HepG2 (cell line): ENCODE results near the gene STX8. TPM values are rescaled to one million over a fixed set of nuclear protein-coding genes. Genes with fewer than 3 reads are reported as not detected.

Experiments
- ATAC-seq: fragments of 200-7000 bp; cut with Tn5 transposase; 3 replicates; pipeline ENCODE4 v1.9.1; 2020; ENCODE audit warnings: mild to moderate bottlenecking, moderate library complexity
- BruUV-seq: library from RNA; stranded (reverse); fragments of 400-500 nt; replicated peaks from 2 replicates; lab custom pipeline; 2021; lab: Mats Ljungman, UMichigan
- CTCF ChIA-PET: fragments of 300-600 bp; formaldehyde crosslinking; extraction: SDS; loops from one replicate; lab custom pipeline; 2021; ENCODE audit warnings: low total read pairs, inconsistent platforms, low intra/inter-chr PET ratio; lab: Yijun Ruan, JAX
- POLR2A ChIA-PET: fragments of 350-600 bp; sonication (Branson Sonifier 250); formaldehyde crosslinking; loops from one replicate; lab custom pipeline; 2020; ENCODE audit warnings: antibody characterized with exemption, inconsistent platforms; lab: Yijun Ruan, JAX
- DNase-seq: peaks from one replicate; pipeline ENCODE4 v3.0.0-alpha.2; 2015; ENCODE audit warnings: low spot score
- FAIRE-seq: peaks from 3 replicates; lab custom pipeline; 2011; peaks lifted over from hg19 to GRCh38; lab: Jason Lieb, UNC
- H2AFZ ChIP-seq: one replicate; pipeline ENCODE4 v1.6.1; 2011; ENCODE audit warnings: low read length, inconsistent platforms
- H3K27ac ChIP-seq: fragments of 300-600 bp; 3 replicates; pipeline ENCODE4 v1.8.0; 2011; ENCODE audit warnings: mixed run types, mild to moderate bottlenecking, mixed read lengths, low read length, inconsistent platforms; ENCODE audit not compliant: insufficient read depth; ENCODE audit errors: extremely low read length
- H3K27me3 ChIP-seq, 2 experiments: fragments of 200-600 bp in 1 of 2; 2 replicates in 1 of 2; 3 replicates in 1 of 2; pipeline versions ENCODE4 v1.6.0 to v1.8.0; 2011; ENCODE audit warnings: low read length in 2 of 2, mild to moderate bottlenecking in 2 of 2, moderate library complexity in 2 of 2, inconsistent platforms in 1 of 2; ENCODE audit not compliant: insufficient read depth in 2 of 2, control insufficient read depth in 1 of 2
- H3K36me3 ChIP-seq, 2 experiments: fragments of 200-600 bp in 1 of 2; replicated peaks in 1 of 2; 2 replicates in 1 of 2; 3 replicates in 1 of 2; pipeline versions ENCODE4 v1.5.1 to v1.8.0; 2011; ENCODE audit warnings: low read length in 2 of 2, inconsistent platforms in 1 of 2; ENCODE audit not compliant: insufficient read depth in 2 of 2, control insufficient read depth in 1 of 2
- H3K4me1 ChIP-seq: 2 replicates; pipeline ENCODE4 v1.5.1; 2012; ENCODE audit warnings: low read length, inconsistent platforms; ENCODE audit not compliant: insufficient read depth
- H3K4me2 ChIP-seq: 2 replicates; pipeline ENCODE4 v1.6.0; 2011; ENCODE audit warnings: low read depth, low read length, inconsistent platforms
- H3K4me3 ChIP-seq, 3 experiments: fragments of 200-600 bp in 1 of 3; sonication (generic), shearing (Covaris generic) in 1 of 3; replicated peaks in 1 of 3; 2 replicates each; pipeline ENCODE4 v1.5.1; 2011 to 2016; ENCODE audit warnings: low read length in 3 of 3, inconsistent platforms in 2 of 3, low read depth in 2 of 3, mild to moderate bottlenecking in 2 of 3, control low read depth in 1 of 3, mixed read lengths in 1 of 3; ENCODE audit not compliant: insufficient read depth in 1 of 3
- H3K79me2 ChIP-seq: one replicate; pipeline ENCODE4 v1.6.1; 2011; ENCODE audit warnings: low read length, inconsistent platforms; ENCODE audit not compliant: insufficient read depth
- H3K9ac ChIP-seq: 2 replicates; pipeline ENCODE4 v1.6.0; 2011; ENCODE audit warnings: mild to moderate bottlenecking, low read depth, low read length, inconsistent platforms; ENCODE audit not compliant: insufficient read depth
- H3K9me3 ChIP-seq: 2 replicates; pipeline ENCODE4 v1.5.1; 2012; ENCODE audit warnings: mild to moderate bottlenecking, low read length
- H4K20me1 ChIP-seq: 2 replicates; pipeline ENCODE4 v1.6.0; 2011; ENCODE audit warnings: inconsistent platforms, mild to moderate bottlenecking, low read length, moderate library complexity; ENCODE audit not compliant: insufficient read depth
- BRD4 ChIP-seq: sonication (generic); formaldehyde crosslinking; IDR thresholded peaks from 2 replicates; pipeline ENCODE4 v1.4.0; 2020; ENCODE audit warnings: missing genetic modification reagents
- GABPA ChIP-seq, 2 experiments: IDR thresholded peaks; 2 replicates each; pipeline ENCODE4 v1.6.1; 2011 to 2016; ENCODE audit warnings: low read depth in 2 of 2, low read length in 1 of 2, missing biosample characterization in 1 of 2, missing genetic modification characterization in 1 of 2
- MAX ChIP-seq: IDR thresholded peaks from 2 replicates; pipeline ENCODE4 v1.6.1; 2012; ENCODE audit warnings: inconsistent platforms
- MEF2D ChIP-seq: sonication (generic); formaldehyde crosslinking; IDR thresholded peaks from 2 replicates; pipeline ENCODE4 v1.5.1; 2020; ENCODE audit warnings: mild to moderate bottlenecking, missing genetic modification reagents
- NFE2L1 ChIP-seq: sonication (generic); formaldehyde crosslinking; IDR thresholded peaks from 2 replicates; pipeline ENCODE4 v1.4.0; 2020; ENCODE audit warnings: missing genetic modification reagents, mild to moderate bottlenecking, borderline replicate concordance
- SMAD1 ChIP-seq: sonication (generic); formaldehyde crosslinking; IDR thresholded peaks from 2 replicates; pipeline ENCODE4 v1.4.0; 2020; ENCODE audit warnings: missing genetic modification reagents, low read depth, mild to moderate bottlenecking, borderline replicate concordance
- SOX6 ChIP-seq, 2 experiments: fragments of 450-650 bp in 1 of 2; sonication (generic) in 1 of 2; formaldehyde crosslinking in 1 of 2; IDR thresholded peaks; 2 replicates each; pipeline versions ENCODE4 v1.4.0 to v1.6.1; 2017 to 2020; ENCODE audit warnings: antibody characterized with exemption in 1 of 2, mild to moderate bottlenecking in 1 of 2, missing genetic modification reagents in 1 of 2
- SYNCRIP ChIP-seq: fragments of 200-400 bp; formaldehyde crosslinking; IDR thresholded peaks from 2 replicates; pipeline ENCODE4 v1.6.1; 2018; ENCODE audit warnings: mild to moderate bottlenecking, low read depth, low read length; ENCODE audit not compliant: insufficient read depth
- ZFAT ChIP-seq: sonication (generic); formaldehyde crosslinking; conservative IDR thresholded peaks from 2 replicates; pipeline ENCODE4 v1.8.1; 2023; ENCODE audit warnings: missing genetic modification reagents, inconsistent platforms
- ZNF101 ChIP-seq: sonication (generic); formaldehyde crosslinking; IDR thresholded peaks from 2 replicates; pipeline ENCODE4 v1.4.0; 2020; ENCODE audit warnings: mild to moderate bottlenecking, low read depth, missing genetic modification reagents, borderline replicate concordance
- ZNF12 ChIP-seq: sonication (generic); formaldehyde crosslinking; IDR thresholded peaks from 2 replicates; pipeline ENCODE4 v1.5.0; 2020; ENCODE audit warnings: missing genetic modification reagents
- ZNF660 ChIP-seq: sonication (generic); formaldehyde crosslinking; IDR thresholded peaks from 2 replicates; pipeline ENCODE4 v1.5.1; 2020; ENCODE audit warnings: mild to moderate bottlenecking, low read depth, missing genetic modification reagents, borderline replicate concordance
- ZNF670 ChIP-seq: sonication (generic); formaldehyde crosslinking; IDR thresholded peaks from 2 replicates; pipeline ENCODE4 v1.8.0; 2022; ENCODE audit warnings: mild to moderate bottlenecking, missing genetic modification reagents, borderline replicate concordance
- ZSCAN25 ChIP-seq: sonication (generic); formaldehyde crosslinking; IDR thresholded peaks from 2 replicates; pipeline ENCODE4 v1.8.0; 2022; ENCODE audit warnings: mild to moderate bottlenecking, missing genetic modification reagents
- WGBS: methylation state at CpG from one replicate; pipeline ENCODE4 v1.1.6; 2017; ENCODE audit warnings: low lambda C conversion rate; 5-methylcytosine and 5-hydroxymethylcytosine counted together
- in situ Hi-C: cut with HindIII; loops from 2 replicates; pipeline ENCODE4 v1.10.0; 2017; ENCODE audit warnings: low pct_unique_long_range_greater_than_20kb; ENCODE audit not compliant: extremely low pct_ligation_motif_present
- intact Hi-C: fragments of 100-400 bp; cut with micrococcal nuclease; formaldehyde crosslinking; loops from one replicate; pipeline ENCODE4 v1.10.0; 2022; ENCODE audit not compliant: unreplicated experiment
- polyA plus RNA-seq, 8 experiments: library from polyadenylated mRNA; depleted of rRNA in 3 of 8; stranded (reverse) in 7 of 8; unstranded in 1 of 8; fragments of >200 nt; fragmentation: Illumina TruSeq in 4 of 8; extraction: Trizol in 4 of 8; gene quantifications; 2 replicates each; pipeline versions ENCODE4 v1.2.1 to v1.2.3, GENCODE V29; 2011 to 2016; ENCODE audit warnings: low read depth in 4 of 8, missing spikeins in 1 of 8, mixed read lengths in 1 of 8; ENCODE audit not compliant: insufficient read depth in 1 of 8
- total RNA-seq, 5 experiments: library from RNA; depleted of rRNA; stranded (reverse); fragments of >200 nt; fragmentation: Illumina TruSeq; extraction: Trizol; gene quantifications; 2 replicates each; pipeline ENCODE4 v1.2.3, GENCODE V29; 2016; ENCODE audit warnings: low read depth in 1 of 5
- TF ChIP-seq, protein P1 (sequence below): sonication (generic); formaldehyde crosslinking; IDR thresholded peaks from 2 replicates; pipeline ENCODE4 v1.4.0; 2020; ENCODE audit warnings: missing genetic modification reagents

The STX8 gene
- total and polyA plus RNA-seq, 2 of the 13 experiments (the other 11 are each of a cell fraction or from before 2014, with no cell fraction given): 36.4 to 53.6 TPM

- ATAC-seq (no peak), DNase-seq (no peak), FAIRE-seq (no peak)
- no peak overlapping the region for H3K4me2 ChIP-seq
- H3K79me2 ChIP-seq: no peaks in the 10 kb centered on the region
- H3K27ac ChIP-seq: no peak overlapping the region
- no peaks in the 10 kb centered on the region for H3K27me3 ChIP-seq
- ChIA-PET CTCF (no interaction called here), POLR2A (no interaction called here)
- H3K4me3 ChIP-seq: no peak overlapping the region
- intact Hi-C loops (no loop called here), in situ Hi-C loops (loop anchor here (25.0 kb wide), 1 partner anchor 300 kb away; no protein-coding TSS in a partner anchor)
- no peak overlapping the region for H3K9ac ChIP-seq
- no peaks in the 10 kb centered on the region for H4K20me1 ChIP-seq
- TF ChIP-seq SMAD1 (no peak), BRD4 (CRISPR knock-in tag) (no peak), NFE2L1 (CRISPR knock-in tag) (no peak), ZNF670 (CRISPR knock-in tag) (no peak), SOX6 (IDR thresholded peaks at IDR 0.05) (no peak), SOX6 (CRISPR knock-in tag; IDR thresholded peaks at IDR 0.05) (no peak), ZNF101 (CRISPR knock-in tag) (no peak), MEF2D (CRISPR knock-in tag) (no peak)
- no peaks in the 10 kb centered on the region for H3K36me3 ChIP-seq
- BruUV-seq: no TSS peak
- H3K9me3 ChIP-seq: no peaks in the 10 kb centered on the region
- 86% methylated on average over 2 of the region's 2 CpGs for WGBS
- no peak overlapping the region for H2AFZ ChIP-seq
- no peaks in the 10 kb centered on the region for H3K4me1 ChIP-seq
These were observed 288.3 kb downstream of the STX8 start for GRCh38 chr17:9287306-9287705.

- ATAC-seq (no peak), FAIRE-seq (no peak), DNase-seq (no peak)
- Histone ChIP-seq H3K9me3 (no peaks in the 10 kb centered on the region), H3K4me2 (no peak overlapping the region), H3K27me3 (no peaks in the 10 kb centered on the region), H3K79me2 (no peaks in the 10 kb centered on the region), H2AFZ (no peak overlapping the region), H3K9ac (no peak overlapping the region), H4K20me1 (no peaks in the 10 kb centered on the region), H3K4me3 (no peak overlapping the region), H3K36me3 (no peaks in the 10 kb centered on the region), H3K4me1 (no peaks in the 10 kb centered on the region), H3K27ac (no peak overlapping the region)
- ChIA-PET POLR2A (no interaction called here), CTCF (no interaction called here)
- intact Hi-C loops: no loop called here
- BruUV-seq: no TSS peak
- 82% methylated on average over 7 of the region's 7 CpGs for WGBS
- in situ Hi-C loops: loop anchor here (25.0 kb wide), 1 partner anchor 299 kb away; no protein-coding TSS in a partner anchor
- no peak for TF ChIP-seq MAX
- TF ChIP-seq GABPA (IDR thresholded peaks at IDR 0.05; ENCODE audit: low read depth, low read length): no peak
- TF ChIP-seq GABPA (CRISPR knock-in tag; IDR thresholded peaks at IDR 0.05; ENCODE audit: low read depth): no peak
- TF ChIP-seq, protein P1, sequence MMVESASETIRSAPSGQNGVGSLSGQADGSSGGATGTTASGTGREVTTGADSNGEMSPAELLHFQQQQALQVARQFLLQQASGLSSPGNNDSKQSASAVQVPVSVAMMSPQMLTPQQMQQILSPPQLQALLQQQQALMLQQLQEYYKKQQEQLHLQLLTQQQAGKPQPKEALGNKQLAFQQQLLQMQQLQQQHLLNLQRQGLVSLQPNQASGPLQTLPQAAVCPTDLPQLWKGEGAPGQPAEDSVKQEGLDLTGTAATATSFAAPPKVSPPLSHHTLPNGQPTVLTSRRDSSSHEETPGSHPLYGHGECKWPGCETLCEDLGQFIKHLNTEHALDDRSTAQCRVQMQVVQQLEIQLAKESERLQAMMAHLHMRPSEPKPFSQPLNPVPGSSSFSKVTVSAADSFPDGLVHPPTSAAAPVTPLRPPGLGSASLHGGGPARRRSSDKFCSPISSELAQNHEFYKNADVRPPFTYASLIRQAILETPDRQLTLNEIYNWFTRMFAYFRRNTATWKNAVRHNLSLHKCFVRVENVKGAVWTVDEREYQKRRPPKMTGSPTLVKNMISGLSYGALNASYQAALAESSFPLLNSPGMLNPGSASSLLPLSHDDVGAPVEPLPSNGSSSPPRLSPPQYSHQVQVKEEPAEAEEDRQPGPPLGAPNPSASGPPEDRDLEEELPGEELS (CRISPR knock-in tag): no peak
- no peak for TF ChIP-seq ZNF660
- no peak for TF ChIP-seq ZSCAN25 (CRISPR knock-in tag)
- no peak for TF ChIP-seq ZFAT (CRISPR knock-in tag)
- no peak for TF ChIP-seq ZNF12
- no peak for TF ChIP-seq SYNCRIP
These were observed 289.2 kb downstream of the STX8 start for GRCh38 chr17:9286434-9286833.
